SK-N-SH treated with all-trans-retinoic acid at 6 μM for 48 hours (cell line): Measurements from ENCODE around the gene AFAP1.

Source experiments
- ATAC-seq: fragments of 200-7000 bp; cut with Tn5 transposase; 3 replicates; pipeline ENCODE4 v1.9.1; 2020; ENCODE audit warnings: mild to moderate bottlenecking, moderate library complexity
- ARNTL ChIP-seq: fragments of 450-650 bp; formaldehyde crosslinking; IDR thresholded peaks from 2 replicates; pipeline ENCODE4 v1.5.0; 2020; ENCODE audit warnings: low read depth, mild to moderate bottlenecking, moderate library complexity, borderline replicate concordance
- BACH2 ChIP-seq: fragments of 250-450 bp; sonication (Bioruptor Pico); IDR thresholded peaks from 2 replicates; pipeline ENCODE4 v1.9.0; 2021; ENCODE audit warnings: mild to moderate bottlenecking, borderline replicate concordance
- CREB5 ChIP-seq: fragments of 250-450 bp; sonication (Bioruptor Pico); IDR thresholded peaks from 2 replicates; pipeline ENCODE4 v1.5.1; 2020; ENCODE audit warnings: low read depth, mild to moderate bottlenecking, moderate library complexity
- CSDC2 ChIP-seq: fragments of 250-450 bp; sonication (Bioruptor Pico); IDR thresholded peaks from 2 replicates; pipeline ENCODE4 v1.5.0; 2020; ENCODE audit warnings: mild to moderate bottlenecking, moderate library complexity
- CSRNP3 ChIP-seq: fragments of 250-450 bp; sonication (Bioruptor Pico); IDR thresholded peaks from 2 replicates; pipeline ENCODE4 v1.5.1; 2021; ENCODE audit warnings: mild to moderate bottlenecking, moderate library complexity
- ESRRG ChIP-seq: fragments of 250-450 bp; sonication (Bioruptor Pico); IDR thresholded peaks from 2 replicates; pipeline ENCODE4 v1.6.1; 2021; ENCODE audit warnings: mild to moderate bottlenecking
- GLIS3 ChIP-seq: fragments of 250-450 bp; sonication (Bioruptor Pico); IDR thresholded peaks from 2 replicates; pipeline ENCODE4 v1.5.0; 2020; ENCODE audit warnings: mild to moderate bottlenecking, moderate library complexity
- ISL1 ChIP-seq: fragments of 250-450 bp; sonication (Bioruptor Pico); IDR thresholded peaks from 2 replicates; pipeline ENCODE4 v2.1.2; 2022; ENCODE audit warnings: mild to moderate bottlenecking, moderate library complexity
- OSR1 ChIP-seq: fragments of 250-450 bp; sonication (Bioruptor Pico); IDR thresholded peaks from 2 replicates; pipeline ENCODE4 v1.8.0; 2022; ENCODE audit warnings: moderate library complexity, mild to moderate bottlenecking, inconsistent platforms
- PATZ1 ChIP-seq: fragments of 250-450 bp; sonication (Bioruptor Pico); IDR thresholded peaks from 2 replicates; pipeline ENCODE4 v1.8.0; 2020; ENCODE audit warnings: mild to moderate bottlenecking, moderate library complexity, borderline replicate concordance
- POU6F1 ChIP-seq: fragments of 250-450 bp; sonication (Bioruptor Pico); IDR thresholded peaks from 2 replicates; pipeline ENCODE4 v1.8.0; 2021; ENCODE audit warnings: low read depth, mild to moderate bottlenecking, moderate library complexity, borderline replicate concordance
- PPARA ChIP-seq: fragments of 250-450 bp; sonication (Bioruptor Pico); IDR thresholded peaks from 2 replicates; pipeline ENCODE4 v1.5.0; 2020; ENCODE audit warnings: mild to moderate bottlenecking, borderline replicate concordance
- RARB ChIP-seq: fragments of 250-450 bp; sonication (Bioruptor Pico); IDR thresholded peaks from 2 replicates; pipeline ENCODE4 v1.8.0; 2021; ENCODE audit warnings: mild to moderate bottlenecking, moderate library complexity
- SNAI2 ChIP-seq: fragments of 250-450 bp; sonication (Bioruptor Pico); IDR thresholded peaks from 2 replicates; pipeline ENCODE4 v1.5.0; 2020; ENCODE audit warnings: mild to moderate bottlenecking, moderate library complexity
- TCF4 ChIP-seq: fragments of 250-450 bp; sonication (Bioruptor Pico); IDR thresholded peaks from 2 replicates; pipeline ENCODE4 v1.8.0; 2021; ENCODE audit warnings: mild to moderate bottlenecking, moderate library complexity, borderline replicate concordance
- TOX ChIP-seq: fragments of 250-450 bp; sonication (Bioruptor Pico); IDR thresholded peaks from 2 replicates; pipeline ENCODE4 v1.8.0; 2021; ENCODE audit warnings: mild to moderate bottlenecking, moderate library complexity, borderline replicate concordance
- ZC3H10 ChIP-seq: fragments of 250-450 bp; sonication (Bioruptor Pico); IDR thresholded peaks from 2 replicates; pipeline ENCODE4 v1.5.1; 2021; ENCODE audit warnings: mild to moderate bottlenecking, moderate library complexity
- ZFP3 ChIP-seq: fragments of 250-450 bp; sonication (Bioruptor Pico); IDR thresholded peaks from 2 replicates; pipeline ENCODE4 v1.5.0; 2020; ENCODE audit warnings: mild to moderate bottlenecking, moderate library complexity
- ZFP30 ChIP-seq: fragments of 450-650 bp; formaldehyde crosslinking; IDR thresholded peaks from 2 replicates; pipeline ENCODE4 v1.5.0; 2022; ENCODE audit warnings: mild to moderate bottlenecking, moderate library complexity
- ZNF565 ChIP-seq: fragments of 450-650 bp; formaldehyde crosslinking; conservative IDR thresholded peaks from 2 replicates; pipeline ENCODE4 v1.5.0; 2020; ENCODE audit warnings: low read depth, mild to moderate bottlenecking, moderate library complexity
- ZNF70 ChIP-seq: fragments of 450-650 bp; formaldehyde crosslinking; IDR thresholded peaks from 2 replicates; pipeline ENCODE4 v1.5.0; 2020; ENCODE audit warnings: mild to moderate bottlenecking, moderate library complexity
- ZNF8 ChIP-seq: fragments of 450-650 bp; formaldehyde crosslinking; IDR thresholded peaks from 2 replicates; pipeline ENCODE4 v1.5.0; 2020; ENCODE audit warnings: mild to moderate bottlenecking, moderate library complexity

AFAP1 gene

GRCh38 chr4:7910263-7910896, 29.3 kb downstream of the AFAP1 start (continued):
- TF ChIP-seq BACH2 (CRISPR knock-in tag): no peak
- TF ChIP-seq ZFP3 (CRISPR knock-in tag): no peak
- no peak for TF ChIP-seq ESRRG (CRISPR knock-in tag)
- no peak for TF ChIP-seq GLIS3

- no peak for ATAC-seq
- TF ChIP-seq ZC3H10 (CRISPR knock-in tag) (no peak), POU6F1 (no peak), BACH2 (CRISPR knock-in tag) (no peak), ZFP3 (CRISPR knock-in tag) (no peak), RARB (CRISPR knock-in tag) (no peak), ZNF70 (CRISPR knock-in tag) (no peak), SNAI2 (CRISPR knock-in tag) (no peak), GLIS3 (no peak), TOX (no peak), PPARA (CRISPR knock-in tag) (no peak), CSRNP3 (CRISPR knock-in tag) (no peak), PATZ1 (no peak), TCF4 (CRISPR knock-in tag) (no peak), OSR1 (CRISPR knock-in tag) (no peak)
Observed at GRCh38 chr4:7909463-7910262, 30.0 kb downstream of the AFAP1 start.

GRCh38 chr4:7908668-7909067, 31.0 kb downstream of the AFAP1 start:
- TF ChIP-seq ZC3H10 (CRISPR knock-in tag) (no peak), PATZ1 (no peak), ISL1 (CRISPR knock-in tag) (no peak), ZFP30 (CRISPR knock-in tag) (no peak), CSDC2 (CRISPR knock-in tag) (no peak), ZNF565 (CRISPR knock-in tag) (no peak), BACH2 (CRISPR knock-in tag) (no peak), CSRNP3 (CRISPR knock-in tag) (no peak), ZNF8 (CRISPR knock-in tag) (no peak), ESRRG (CRISPR knock-in tag) (no peak), GLIS3 (no peak), POU6F1 (no peak), SNAI2 (CRISPR knock-in tag) (no peak), ARNTL (CRISPR knock-in tag) (no peak), CREB5 (CRISPR knock-in tag) (no peak)
- ATAC-seq: no peak
